ENCODE measurements around the gene MORN3. TPM values are rescaled to one million over a fixed set of nuclear protein-coding genes. Genes with fewer than 3 reads are reported as not detected.
"Not testable (repeated sequence)": the region's sequence is repeated elsewhere in the genome, so short reads cannot be mapped to it uniquely, and the experiment has no call there.

MORN3 gene
- total RNA-seq, 2 experiments from 2014 or later = 0.13 to 0.32 TPM

DNA sequence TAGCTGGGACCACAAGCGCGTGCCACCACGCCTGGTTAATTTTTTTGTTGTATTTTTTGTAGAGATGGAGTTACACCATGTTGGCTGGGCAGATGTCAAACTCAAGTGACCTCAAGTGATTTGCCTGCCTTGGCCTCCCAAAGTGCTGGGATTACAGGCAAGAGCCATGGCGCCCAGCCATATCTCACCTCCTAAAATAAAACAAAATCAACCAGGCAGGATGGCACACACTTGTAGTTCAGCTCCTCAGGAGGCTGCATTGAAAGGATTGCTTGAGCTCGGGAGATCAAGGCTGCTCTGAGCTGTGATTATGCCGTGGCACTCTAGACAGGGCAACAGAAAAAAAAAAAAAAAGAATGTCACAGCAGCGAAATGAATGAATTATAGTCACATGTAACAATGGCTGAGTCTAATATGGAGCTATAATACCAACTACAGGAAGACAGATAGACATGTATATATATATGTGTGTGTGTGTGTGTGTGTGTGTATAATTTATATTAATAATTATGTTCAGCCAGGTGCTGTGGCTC is 23.8 kb upstream of the MORN3 start:
- Histone ChIP-seq H3K36me3 (ENCODE audit: insufficient read depth, low read length) (no peaks in the 10 kb centered on the region), H3K4me2 (ENCODE audit: low read length) (no peak overlapping the region), H3K4me3 (ENCODE audit: low read depth, low read length, poor library complexity, severe bottlenecking) (no peak overlapping the region), H3K27ac (ENCODE audit: low read depth, low read length, poor library complexity, severe bottlenecking) (no peak overlapping the region), H3K79me2 (ENCODE audit: insufficient read depth, low read depth, low read length) (no peaks in the 10 kb centered on the region), H4K20me1 (ENCODE audit: insufficient read depth, low read length) (no peaks in the 10 kb centered on the region), H3K9me3 (ENCODE audit: low read length) (no peaks in the 10 kb centered on the region), H2AFZ (ENCODE audit: low read length) (no peak overlapping the region), H3K4me1 (ENCODE audit: insufficient read depth, low read length, poor library complexity, severe bottlenecking) (peaks cover 5% of the 10 kb centered on the region), H3K9me2 (ENCODE audit: insufficient read depth, low read length) (no peaks in the 10 kb centered on the region)
- intact Hi-C loops (cut with micrococcal nuclease; ENCODE audit: unreplicated experiment) = no loop called here
- no TSS peak for BruUV-seq (replicated peaks)
- TF ChIP-seq, protein P1, sequence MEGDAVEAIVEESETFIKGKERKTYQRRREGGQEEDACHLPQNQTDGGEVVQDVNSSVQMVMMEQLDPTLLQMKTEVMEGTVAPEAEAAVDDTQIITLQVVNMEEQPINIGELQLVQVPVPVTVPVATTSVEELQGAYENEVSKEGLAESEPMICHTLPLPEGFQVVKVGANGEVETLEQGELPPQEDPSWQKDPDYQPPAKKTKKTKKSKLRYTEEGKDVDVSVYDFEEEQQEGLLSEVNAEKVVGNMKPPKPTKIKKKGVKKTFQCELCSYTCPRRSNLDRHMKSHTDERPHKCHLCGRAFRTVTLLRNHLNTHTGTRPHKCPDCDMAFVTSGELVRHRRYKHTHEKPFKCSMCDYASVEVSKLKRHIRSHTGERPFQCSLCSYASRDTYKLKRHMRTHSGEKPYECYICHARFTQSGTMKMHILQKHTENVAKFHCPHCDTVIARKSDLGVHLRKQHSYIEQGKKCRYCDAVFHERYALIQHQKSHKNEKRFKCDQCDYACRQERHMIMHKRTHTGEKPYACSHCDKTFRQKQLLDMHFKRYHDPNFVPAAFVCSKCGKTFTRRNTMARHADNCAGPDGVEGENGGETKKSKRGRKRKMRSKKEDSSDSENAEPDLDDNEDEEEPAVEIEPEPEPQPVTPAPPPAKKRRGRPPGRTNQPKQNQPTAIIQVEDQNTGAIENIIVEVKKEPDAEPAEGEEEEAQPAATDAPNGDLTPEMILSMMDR (conservative IDR thresholded peaks at IDR 0.05; ENCODE audit: low read length) = no peak
- no peak for TF ChIP-seq EZH2phosphoT487 (IDR thresholded peaks at IDR 0.05; ENCODE audit: borderline replicate concordance, low read depth, low read length)
- POLR2A ChIA-PET = interaction anchor here (0.6 to 0.7 kb wide), 2 partner anchors 198 to 233 kb away, joined by 5 to 6 read pairs; no protein-coding TSS in a partner anchor
- CTCF ChIA-PET (ENCODE audit: unreplicated experiment) = interaction anchor here (1.3 kb wide), 1 partner anchor 101 kb away, joined by 4 read pairs; the partner anchor contains the start of gene RHOF
- DNase-seq (ENCODE audit: low spot score) = no peak

DNA sequence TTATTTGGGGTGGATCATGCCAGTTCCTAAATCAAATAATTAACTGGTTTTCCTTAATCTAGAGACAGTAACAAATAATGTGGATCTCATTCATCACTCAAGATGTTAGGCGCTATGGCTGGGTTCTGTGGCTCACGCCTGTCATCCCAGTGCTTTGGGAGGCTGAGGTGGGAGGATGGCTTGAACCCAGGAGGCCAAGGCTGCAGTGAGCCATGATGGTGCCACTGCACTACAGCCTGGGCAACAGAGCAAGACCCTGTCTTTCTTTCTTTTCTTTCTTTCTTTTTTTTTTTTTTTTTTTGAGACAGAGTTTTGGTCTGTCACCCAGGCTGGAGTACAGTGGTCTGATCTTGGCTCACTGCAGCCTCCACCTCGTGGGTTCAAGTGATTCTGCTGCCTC is 23.3 kb upstream of the MORN3 start:
- BruUV-seq (replicated peaks); H3K9me3 ChIP-seq (ENCODE audit: low read length); H3K4me2 ChIP-seq (ENCODE audit: low read length); H3K4me3 ChIP-seq (ENCODE audit: low read depth, low read length, poor library complexity, severe bottlenecking); intact Hi-C loops (cut with micrococcal nuclease; ENCODE audit: unreplicated experiment); H4K20me1 ChIP-seq (ENCODE audit: insufficient read depth, low read length); H3K27ac ChIP-seq (ENCODE audit: low read depth, low read length, poor library complexity, severe bottlenecking); H3K79me2 ChIP-seq (ENCODE audit: insufficient read depth, low read depth, low read length); H3K4me1 ChIP-seq (ENCODE audit: insufficient read depth, low read length, poor library complexity, severe bottlenecking); H3K9me2 ChIP-seq (ENCODE audit: insufficient read depth, low read length); H3K36me3 ChIP-seq (ENCODE audit: insufficient read depth, low read length); DNase-seq (ENCODE audit: low spot score); H2AFZ ChIP-seq (ENCODE audit: low read length): not testable (repeated sequence)
- ChIA-PET CTCF (ENCODE audit: unreplicated experiment) (interaction anchor here (1.3 kb wide), 1 partner anchor 101 kb away, joined by 4 read pairs; the partner anchor contains the start of gene RHOF), POLR2A (interaction anchor here (0.7 kb wide), 1 partner anchor 233 kb away, joined by 6 read pairs; no protein-coding TSS in a partner anchor)

DNA sequence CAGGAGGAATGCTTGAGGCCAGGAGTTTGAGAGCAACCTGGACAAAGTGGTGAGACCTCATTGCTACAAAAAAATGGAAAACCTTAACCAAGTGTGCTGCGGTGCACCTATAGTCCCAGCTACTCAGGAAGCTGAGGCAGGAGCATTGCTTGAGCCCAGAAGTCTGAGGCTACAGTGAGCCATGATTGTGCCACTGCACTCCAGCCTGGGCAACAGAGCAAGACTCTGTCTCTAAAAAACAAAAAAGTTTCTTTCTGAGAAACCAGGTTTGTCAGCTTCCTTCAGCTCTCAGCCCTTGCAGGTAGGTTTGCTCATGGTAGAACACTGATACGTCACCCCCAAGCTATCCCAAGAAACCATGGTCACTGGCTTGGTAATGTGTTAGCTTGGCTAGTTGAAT is 20.0 kb upstream of the MORN3 start:
- TF ChIP-seq, protein P1 (conservative IDR thresholded peaks at IDR 0.05; ENCODE audit: low read length) = no peak
- TF ChIP-seq EZH2phosphoT487 (IDR thresholded peaks at IDR 0.05; ENCODE audit: borderline replicate concordance, low read depth, low read length) = no peak
- H3K9me3 ChIP-seq (ENCODE audit: low read length) = no peaks in the 10 kb centered on the region
- peaks cover 17% of the 10 kb centered on the region for H3K4me1 ChIP-seq (ENCODE audit: insufficient read depth, low read length, poor library complexity, severe bottlenecking)
- no peak overlapping the region for H2AFZ ChIP-seq (ENCODE audit: low read length)
- DNase-seq (ENCODE audit: low spot score) = no peak
- intact Hi-C loops (cut with micrococcal nuclease; ENCODE audit: unreplicated experiment) = no loop called here
- CTCF ChIA-PET (ENCODE audit: unreplicated experiment) = no interaction called here
- H3K4me3 ChIP-seq (ENCODE audit: low read depth, low read length, poor library complexity, severe bottlenecking) = no peak overlapping the region
- no peak overlapping the region for H3K4me2 ChIP-seq (ENCODE audit: low read length)
- H3K36me3 ChIP-seq (ENCODE audit: insufficient read depth, low read length) = no peaks in the 10 kb centered on the region
- no TSS peak for BruUV-seq (replicated peaks)
- H3K79me2 ChIP-seq (ENCODE audit: insufficient read depth, low read depth, low read length) = no peaks in the 10 kb centered on the region
- H3K27ac ChIP-seq (ENCODE audit: low read depth, low read length, poor library complexity, severe bottlenecking) = no peak overlapping the region
- POLR2A ChIA-PET = interaction anchor here (0.5 kb wide), 1 partner anchor 389 kb away, joined by 3 read pairs; no protein-coding TSS in a partner anchor
- no peaks in the 10 kb centered on the region for H3K9me2 ChIP-seq (ENCODE audit: insufficient read depth, low read length)
- H4K20me1 ChIP-seq (ENCODE audit: insufficient read depth, low read length) = no peaks in the 10 kb centered on the region
